ENCODE data around the gene USHBP1. TPM values are rescaled to one million over a fixed set of nuclear protein-coding genes. Genes with fewer than 3 reads are reported as not detected.

Gene USHBP1
- total RNA-seq, 1 experiment from 2014 or later: 6.4 TPM

- H3K79me2 ChIP-seq (ENCODE audit: insufficient read depth, low read length): no peaks in the 10 kb centered on the region
- H4K5ac ChIP-seq (ENCODE audit: insufficient read length, low read depth, low read length): no peak overlapping the region
- no peak overlapping the region for H2BK20ac ChIP-seq (ENCODE audit: low read depth, low read length, poor library complexity, severe bottlenecking)
- no peak overlapping the region for H2AK5ac ChIP-seq (ENCODE audit: insufficient read length, low read length)
- WGBS (ENCODE audit: extremely low coverage, insufficient read length, low lambda C conversion rate): no CpG with 5 or more reads among the region's 14 CpGs
- no peak overlapping the region for H4K8ac ChIP-seq (replicated peaks; ENCODE audit: insufficient read length, low read depth, low read length)
- TF ChIP-seq, protein P1, sequence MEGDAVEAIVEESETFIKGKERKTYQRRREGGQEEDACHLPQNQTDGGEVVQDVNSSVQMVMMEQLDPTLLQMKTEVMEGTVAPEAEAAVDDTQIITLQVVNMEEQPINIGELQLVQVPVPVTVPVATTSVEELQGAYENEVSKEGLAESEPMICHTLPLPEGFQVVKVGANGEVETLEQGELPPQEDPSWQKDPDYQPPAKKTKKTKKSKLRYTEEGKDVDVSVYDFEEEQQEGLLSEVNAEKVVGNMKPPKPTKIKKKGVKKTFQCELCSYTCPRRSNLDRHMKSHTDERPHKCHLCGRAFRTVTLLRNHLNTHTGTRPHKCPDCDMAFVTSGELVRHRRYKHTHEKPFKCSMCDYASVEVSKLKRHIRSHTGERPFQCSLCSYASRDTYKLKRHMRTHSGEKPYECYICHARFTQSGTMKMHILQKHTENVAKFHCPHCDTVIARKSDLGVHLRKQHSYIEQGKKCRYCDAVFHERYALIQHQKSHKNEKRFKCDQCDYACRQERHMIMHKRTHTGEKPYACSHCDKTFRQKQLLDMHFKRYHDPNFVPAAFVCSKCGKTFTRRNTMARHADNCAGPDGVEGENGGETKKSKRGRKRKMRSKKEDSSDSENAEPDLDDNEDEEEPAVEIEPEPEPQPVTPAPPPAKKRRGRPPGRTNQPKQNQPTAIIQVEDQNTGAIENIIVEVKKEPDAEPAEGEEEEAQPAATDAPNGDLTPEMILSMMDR (conservative IDR thresholded peaks at IDR 0.05): no peak
- H2BK15ac ChIP-seq (ENCODE audit: low read depth, low read length): no peak overlapping the region
- H3T11ph ChIP-seq (ENCODE audit: low read length): no peak overlapping the region
- H2AFZ ChIP-seq (ENCODE audit: low read length): no peak overlapping the region
- H4K20me1 ChIP-seq (ENCODE audit: control insufficient read depth, insufficient read depth, insufficient read length): no peaks in the 10 kb centered on the region
- no peaks in the 10 kb centered on the region for H3K23me2 ChIP-seq (ENCODE audit: insufficient read length, low read depth, low read length, poor library complexity, severe bottlenecking)
- H3K4ac ChIP-seq (ENCODE audit: low read depth, low read length): no peak overlapping the region
- no peaks in the 10 kb centered on the region; the same call in 1 of the 2 replicates for H3K4me1 ChIP-seq (ENCODE audit: insufficient read depth, low read length)
- H4K91ac ChIP-seq (ENCODE audit: insufficient read length, low read depth, low read length): no peak overlapping the region
- no peak overlapping the region for H3K27ac ChIP-seq (ENCODE audit: insufficient read length, low read depth, low read length)
- no peak overlapping the region for H2BK12ac ChIP-seq (ENCODE audit: insufficient read length, low read depth, low read length)
- no peak overlapping the region for H3K18ac ChIP-seq (ENCODE audit: insufficient read length, low read depth, low read length)
- H3K23ac ChIP-seq (ENCODE audit: insufficient read length, low read depth, low read length): no peak overlapping the region
- H2BK5ac ChIP-seq (ENCODE audit: insufficient read length, low read length): no peak overlapping the region
- peak overlapping the region; percentile 78 for H3K4me2 ChIP-seq (ENCODE audit: insufficient read depth, insufficient read length, low read length)
- no peaks in the 10 kb centered on the region for H3K9me3 ChIP-seq (ENCODE audit: control insufficient read depth, low read depth, low read length)
- Mint-ChIP-seq H3K4me3 (peak overlapping the region; percentile 80 to 89), H3K4me1 (peaks cover 5 to 21% of the 10 kb centered on the region in 2 experiments; a peak in 2 of 4 replicates), H3K9me3 (peaks cover 4% of the 10 kb centered on the region in 2 experiments; a peak in 3 of 5 replicates), H3K27me3 (ENCODE audit: low read depth) (peaks cover 2% of the 10 kb centered on the region; the same call in 1 of the 2 replicates), H3K36me3 (ENCODE audit: insufficient read depth in 1 of 3, low read depth in 3 of 3) (peaks cover 17 to 20% (median 17%) of the 10 kb centered on the region in 3 experiments), H3K27ac (peak overlapping the region in 1 of 3 experiments; percentile 89; a peak in 1 of 7 replicates)
- H2BK120ac ChIP-seq (ENCODE audit: low read depth, low read length, poor library complexity, severe bottlenecking): no peak overlapping the region
- no peaks in the 10 kb centered on the region for H3K79me1 ChIP-seq (ENCODE audit: insufficient read depth, low read depth, low read length, poor library complexity, severe bottlenecking)
- no peak overlapping the region for H3K56ac ChIP-seq (ENCODE audit: insufficient read length, low read depth, low read length)
- H3K14ac ChIP-seq (ENCODE audit: insufficient read depth, low read length): no peak overlapping the region
- no peak overlapping the region for H3K9ac ChIP-seq (ENCODE audit: extremely low read depth, insufficient read length, low read length)
- no peak for DNase-seq
- H3K27me3 ChIP-seq (ENCODE audit: insufficient read depth, low read length): no peaks in the 10 kb centered on the region
Observed at GRCh38 chr19:17293605-17294004, 29.1 kb upstream of the USHBP1 start.

All from H9 (cell line).